Activated naive CD8-positive, alpha-beta T cell treated with anti-CD3 and anti-CD28 coated beads, Interleukin-2, amount 10 ng/mL, durations not matched to agents 7 days and 5 days (primary cell): ENCODE results near the gene IGSF3. TPM values are rescaled to one million over a fixed set of nuclear protein-coding genes. Genes with fewer than 3 reads are reported as not detected.
"Not testable (repeated sequence)": the region's sequence is repeated elsewhere in the genome, so short reads cannot be mapped to it uniquely, and the experiment has no call there.

Experiments
- ATAC-seq: fragments of 150-1000 bp; cut with Tn5 transposase; one replicate; pipeline ENCODE4 v1.10.0; 2021; ENCODE audit warnings: low read depth, moderate library complexity
- POLR2A ChIA-PET: fragments of 350-600 bp; sonication (Branson Sonifier 250); formaldehyde crosslinking; loops from one replicate; lab custom pipeline; 2021; ENCODE audit warnings: antibody characterized with exemption; lab: Charles Lee
- DNase-seq: peaks from one replicate; pipeline ENCODE4 v3.0.0; 2021
- H3K27ac Mint-ChIP-seq: one replicate; pipeline ENCODE4 v1.8.0; 2022; ENCODE audit warnings: mild to moderate bottlenecking, mixed read lengths
- H3K27me3 Mint-ChIP-seq: one replicate; pipeline ENCODE4 v1.8.0; 2022; ENCODE audit warnings: mild to moderate bottlenecking, moderate library complexity, mixed read lengths
- H3K36me3 Mint-ChIP-seq: one replicate; pipeline ENCODE4 v1.8.0; 2021; ENCODE audit warnings: mild to moderate bottlenecking, mixed read lengths
- H3K4me1 Mint-ChIP-seq: one replicate; pipeline ENCODE4 v1.8.0; 2021; ENCODE audit warnings: mixed read lengths
- H3K4me3 Mint-ChIP-seq: one replicate; pipeline ENCODE4 v1.8.0; 2022; ENCODE audit warnings: mild to moderate bottlenecking, moderate library complexity, mixed read lengths
- H3K9me3 Mint-ChIP-seq: one replicate; pipeline ENCODE4 v1.8.0; 2021; ENCODE audit warnings: mixed read lengths
- total RNA-seq, 2 experiments: library from RNA; stranded (reverse); gene quantifications; one replicate each; pipeline ENCODE4 v1.2.3, GENCODE V29; 2021

Gene IGSF3
- total RNA-seq, 2 experiments from 2014 or later = 0.06 to 0.09 TPM

- H3K27ac Mint-ChIP-seq, ATAC-seq, H3K36me3 Mint-ChIP-seq, H3K4me3 Mint-ChIP-seq, H3K4me1 Mint-ChIP-seq, POLR2A ChIA-PET, DNase-seq, H3K27me3 Mint-ChIP-seq, H3K9me3 Mint-ChIP-seq: not testable (repeated sequence)
Observed at GRCh38 chr1:116626915-116627314, 40.6 kb downstream of the IGSF3 start.

GRCh38 chr1:116625155-116625554 is 42.4 kb downstream of the IGSF3 start:
- DNase-seq, H3K27ac Mint-ChIP-seq, ATAC-seq, H3K4me3 Mint-ChIP-seq, H3K9me3 Mint-ChIP-seq, H3K4me1 Mint-ChIP-seq, H3K27me3 Mint-ChIP-seq, POLR2A ChIA-PET, H3K36me3 Mint-ChIP-seq: not testable (repeated sequence)

- Mint-ChIP-seq H3K4me3 (no peak overlapping the region), H3K27me3 (peaks cover 5% of the 10 kb centered on the region), H3K4me1 (no peaks in the 10 kb centered on the region), H3K9me3 (no peaks in the 10 kb centered on the region), H3K36me3 (peaks cover 2% of the 10 kb centered on the region), H3K27ac (no peak overlapping the region)
- no peak for ATAC-seq
- DNase-seq = no peak
- POLR2A ChIA-PET = no interaction called here
Observed at GRCh38 chr1:116624040-116624439, 43.5 kb downstream of the IGSF3 start.

DNA sequence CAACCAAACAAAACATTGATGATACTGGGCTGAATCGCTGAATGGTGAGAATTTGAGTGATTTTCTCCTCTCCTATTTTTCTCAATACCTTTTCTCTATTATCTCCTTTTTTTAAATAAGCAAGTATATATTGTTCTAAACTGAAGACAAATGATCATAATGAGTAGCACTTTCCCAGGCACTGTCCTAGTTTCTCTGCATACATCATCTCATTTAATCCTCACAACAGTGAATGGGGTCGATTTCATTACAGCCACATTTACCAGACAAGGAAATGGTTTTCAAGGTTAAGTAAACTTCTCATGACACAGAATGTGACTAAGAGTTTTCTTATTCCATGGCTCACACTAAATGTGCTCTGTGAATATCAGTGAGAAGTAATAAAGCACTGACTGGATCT is 45.0 kb downstream of the IGSF3 start:
- H3K4me1 Mint-ChIP-seq, POLR2A ChIA-PET, ATAC-seq, H3K27ac Mint-ChIP-seq, DNase-seq, H3K4me3 Mint-ChIP-seq, H3K36me3 Mint-ChIP-seq, H3K9me3 Mint-ChIP-seq: not testable (repeated sequence)
- peaks cover 14% of the 10 kb centered on the region for H3K27me3 Mint-ChIP-seq

GRCh38 chr1:116621756-116622155 is 45.8 kb downstream of the IGSF3 start:
- POLR2A ChIA-PET = not testable (repeated sequence)

GRCh38 chr1:116620392-116620791 is 47.1 kb downstream of the IGSF3 start:
- POLR2A ChIA-PET, H3K36me3 Mint-ChIP-seq, H3K9me3 Mint-ChIP-seq, DNase-seq, H3K27ac Mint-ChIP-seq, H3K4me1 Mint-ChIP-seq, ATAC-seq, H3K4me3 Mint-ChIP-seq: not testable (repeated sequence)
- peaks cover 14% of the 10 kb centered on the region for H3K27me3 Mint-ChIP-seq

More at GRCh38 chr1:116621756-116622155, 45.8 kb downstream of the IGSF3 start:
- not testable (repeated sequence) for H3K36me3 Mint-ChIP-seq, H3K9me3 Mint-ChIP-seq, H3K4me3 Mint-ChIP-seq, H3K4me1 Mint-ChIP-seq, DNase-seq, H3K27ac Mint-ChIP-seq, ATAC-seq
- H3K27me3 Mint-ChIP-seq = peaks cover 14% of the 10 kb centered on the region

DNA sequence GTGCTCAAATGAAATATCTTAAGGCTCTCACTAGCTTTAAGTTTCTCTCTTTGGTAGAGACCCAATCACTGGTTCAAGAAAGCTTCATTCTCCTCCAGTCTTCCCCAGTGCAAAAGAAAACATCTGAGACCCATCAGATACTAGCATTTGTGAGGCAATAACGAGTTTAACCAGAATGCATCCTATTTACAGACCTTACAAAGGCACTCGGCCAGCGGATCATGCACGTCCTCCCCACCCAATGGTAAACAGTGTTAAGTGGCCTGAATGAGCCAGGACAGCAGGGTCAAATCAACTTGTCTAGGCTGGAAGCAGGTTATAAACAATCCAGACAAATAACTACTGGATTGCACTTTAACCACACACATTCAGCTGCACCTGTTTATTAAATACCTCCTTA is 48.4 kb downstream of the IGSF3 start:
- H3K4me1 Mint-ChIP-seq, H3K9me3 Mint-ChIP-seq, POLR2A ChIA-PET, ATAC-seq, H3K36me3 Mint-ChIP-seq, H3K4me3 Mint-ChIP-seq, H3K27ac Mint-ChIP-seq, DNase-seq: not testable (repeated sequence)
- peaks cover 14% of the 10 kb centered on the region for H3K27me3 Mint-ChIP-seq

GRCh38 chr1:116617808-116618207 is 49.7 kb downstream of the IGSF3 start:
- ATAC-seq = not testable (repeated sequence)

GRCh38 chr1:116613825-116614224 is 53.7 kb downstream of the IGSF3 start:
- H3K9me3 Mint-ChIP-seq, POLR2A ChIA-PET, H3K36me3 Mint-ChIP-seq, DNase-seq, H3K4me3 Mint-ChIP-seq, H3K4me1 Mint-ChIP-seq, H3K27ac Mint-ChIP-seq, ATAC-seq: not testable (repeated sequence)
- peaks cover 12% of the 10 kb centered on the region for H3K27me3 Mint-ChIP-seq

More at GRCh38 chr1:116617808-116618207, 49.7 kb downstream of the IGSF3 start:
- H3K36me3 Mint-ChIP-seq, H3K27ac Mint-ChIP-seq, H3K9me3 Mint-ChIP-seq, POLR2A ChIA-PET, DNase-seq, H3K4me1 Mint-ChIP-seq, H3K4me3 Mint-ChIP-seq: not testable (repeated sequence)
- H3K27me3 Mint-ChIP-seq = peaks cover 14% of the 10 kb centered on the region

DNA sequence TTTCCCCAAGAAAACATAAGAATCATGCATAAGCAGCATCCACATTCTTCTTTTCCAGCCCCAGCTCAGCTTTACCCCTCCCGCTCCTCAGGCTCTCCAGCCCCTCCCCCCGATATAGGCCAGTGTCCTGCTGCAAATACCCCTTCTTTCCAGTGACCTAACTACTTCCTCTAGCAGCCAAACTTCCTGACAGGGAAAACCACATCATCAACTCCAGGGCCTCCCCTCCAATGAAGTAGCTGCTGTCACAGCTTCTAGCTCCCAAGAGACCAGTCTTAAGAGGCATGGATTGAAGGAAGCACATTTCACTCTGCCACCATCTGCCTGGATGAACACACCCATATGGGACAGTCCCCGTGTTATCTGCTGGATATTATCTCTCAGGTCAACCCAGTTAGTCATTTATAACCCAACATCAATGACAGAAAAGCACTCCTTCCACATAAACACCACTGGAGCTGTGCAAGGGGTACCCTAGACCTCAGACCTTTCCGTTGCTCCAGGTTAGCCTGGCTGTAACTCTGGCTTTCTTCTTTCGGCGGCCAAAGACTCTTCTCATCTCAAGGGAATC is 57.6 kb downstream of the IGSF3 start:
- H3K27ac Mint-ChIP-seq, H3K4me3 Mint-ChIP-seq, H3K4me1 Mint-ChIP-seq, DNase-seq, POLR2A ChIA-PET, H3K9me3 Mint-ChIP-seq, ATAC-seq, H3K36me3 Mint-ChIP-seq, H3K27me3 Mint-ChIP-seq: not testable (repeated sequence)

DNA sequence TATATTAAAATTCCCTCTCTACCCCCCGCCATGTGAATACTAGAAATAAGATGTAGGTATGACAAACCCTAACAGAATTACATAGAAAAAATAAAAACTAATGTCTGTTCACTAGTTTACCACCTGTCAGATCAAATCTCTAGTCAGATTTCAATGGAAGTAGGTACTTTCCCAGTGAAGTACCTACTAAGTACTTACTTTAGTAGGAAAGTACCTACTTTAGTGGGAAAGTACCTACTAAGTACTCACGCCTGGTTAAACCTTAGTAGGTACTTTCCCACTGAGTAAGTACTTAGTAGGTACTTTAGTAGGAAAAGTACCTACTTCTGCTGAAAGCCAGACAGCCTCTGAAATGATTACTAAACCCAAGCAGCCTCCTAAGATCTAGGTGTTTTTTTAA is 58.7 kb downstream of the IGSF3 start:
- H3K4me3 Mint-ChIP-seq, DNase-seq, H3K27ac Mint-ChIP-seq, POLR2A ChIA-PET, H3K36me3 Mint-ChIP-seq, H3K9me3 Mint-ChIP-seq, ATAC-seq, H3K4me1 Mint-ChIP-seq, H3K27me3 Mint-ChIP-seq: not testable (repeated sequence)

DNA sequence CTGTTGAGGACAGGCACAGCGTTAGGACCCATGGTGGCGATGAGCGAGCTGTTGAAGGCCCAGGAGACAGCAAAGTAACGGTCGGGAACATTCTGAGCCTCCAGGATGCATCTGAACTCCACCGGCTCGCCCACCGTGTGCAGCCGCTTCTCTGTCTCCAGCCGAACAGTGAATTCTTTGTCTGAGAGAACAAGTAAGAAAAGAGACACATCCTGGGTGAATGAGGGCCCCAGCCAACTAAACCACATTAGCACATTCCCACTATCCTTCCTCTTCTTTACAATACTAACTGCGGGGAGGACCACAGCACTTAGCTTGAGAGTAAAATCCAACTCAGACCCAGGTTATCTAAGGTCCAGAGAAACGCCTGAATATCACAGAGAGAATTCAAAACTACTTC is 59.4 kb downstream of the IGSF3 start:
- POLR2A ChIA-PET, ATAC-seq, H3K4me3 Mint-ChIP-seq, H3K27ac Mint-ChIP-seq, H3K9me3 Mint-ChIP-seq, H3K4me1 Mint-ChIP-seq, H3K36me3 Mint-ChIP-seq, H3K27me3 Mint-ChIP-seq, DNase-seq: not testable (repeated sequence)

DNA sequence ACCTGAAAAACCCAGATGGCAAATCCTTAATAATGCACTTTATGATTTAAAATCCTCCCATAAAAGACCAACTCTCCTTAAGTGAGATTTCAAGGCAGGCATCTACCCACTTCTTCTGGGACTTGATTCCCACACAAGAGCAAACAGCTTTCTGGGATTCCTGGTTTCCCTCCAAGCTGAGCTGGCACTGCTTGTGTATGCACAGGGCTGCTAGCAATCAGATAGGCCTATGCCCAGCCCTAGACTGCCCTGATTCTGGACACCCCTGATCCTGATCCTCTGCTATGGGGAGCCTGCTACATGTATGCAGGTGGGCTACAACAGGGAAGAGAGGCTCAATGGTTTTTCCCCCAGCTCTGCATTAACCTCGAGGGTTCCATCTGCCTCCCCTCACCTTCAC is 60.1 kb downstream of the IGSF3 start:
- not testable (repeated sequence) for H3K4me1 Mint-ChIP-seq

DNA sequence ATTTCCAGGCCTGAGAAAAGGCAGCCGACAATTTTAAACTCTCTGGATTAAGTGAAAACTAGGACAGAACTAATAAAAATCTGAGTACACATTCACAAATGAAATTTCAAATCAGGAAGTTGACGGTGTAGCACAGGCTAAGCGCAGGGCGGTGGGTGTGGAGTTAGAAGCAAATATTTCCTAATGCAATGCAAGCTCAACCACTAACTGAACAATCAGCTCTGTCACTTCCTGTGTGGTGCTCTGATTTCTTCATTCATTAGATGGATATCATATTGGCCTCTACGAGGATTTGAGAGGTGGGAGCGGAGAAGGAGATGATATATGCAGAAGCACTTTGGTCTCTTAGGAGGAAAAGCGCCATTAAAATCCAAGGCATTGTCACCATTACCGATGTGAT is 61.5 kb downstream of the IGSF3 start:
- H3K9me3 Mint-ChIP-seq, DNase-seq, H3K36me3 Mint-ChIP-seq, H3K4me1 Mint-ChIP-seq, H3K4me3 Mint-ChIP-seq, POLR2A ChIA-PET, H3K27me3 Mint-ChIP-seq, H3K27ac Mint-ChIP-seq: not testable (repeated sequence)
- ATAC-seq = peak; percentile 52

More for the DNA sequence above, 60.1 kb downstream of the IGSF3 start:
- H3K27ac Mint-ChIP-seq, DNase-seq, H3K27me3 Mint-ChIP-seq, H3K9me3 Mint-ChIP-seq, H3K4me3 Mint-ChIP-seq, POLR2A ChIA-PET, H3K36me3 Mint-ChIP-seq, ATAC-seq: not testable (repeated sequence)
